ENCODE data around the gene PFKFB4.

The PFKFB4 gene

DNA sequence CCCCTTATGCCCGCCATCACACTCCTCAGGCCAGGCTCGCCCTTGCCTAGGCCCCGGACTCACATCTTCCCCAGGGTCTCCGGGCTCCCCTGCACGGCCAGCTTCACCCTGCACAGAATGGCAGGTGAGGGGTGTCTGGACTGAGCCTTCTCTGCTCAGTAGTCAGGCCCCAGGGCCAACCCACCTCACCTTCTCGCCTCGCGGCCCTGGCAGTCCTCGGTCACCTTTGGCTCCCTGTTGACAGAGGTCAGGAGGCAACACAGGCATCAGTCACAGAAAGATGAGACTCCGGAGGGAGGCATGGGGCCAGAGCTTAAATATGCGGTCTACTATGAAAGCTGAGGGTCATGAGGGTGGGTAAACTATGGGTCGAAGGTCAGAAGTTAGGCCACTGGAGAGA lies 15.3 kb upstream of the PFKFB4 start:
- TF ChIP-seq, protein P1, sequence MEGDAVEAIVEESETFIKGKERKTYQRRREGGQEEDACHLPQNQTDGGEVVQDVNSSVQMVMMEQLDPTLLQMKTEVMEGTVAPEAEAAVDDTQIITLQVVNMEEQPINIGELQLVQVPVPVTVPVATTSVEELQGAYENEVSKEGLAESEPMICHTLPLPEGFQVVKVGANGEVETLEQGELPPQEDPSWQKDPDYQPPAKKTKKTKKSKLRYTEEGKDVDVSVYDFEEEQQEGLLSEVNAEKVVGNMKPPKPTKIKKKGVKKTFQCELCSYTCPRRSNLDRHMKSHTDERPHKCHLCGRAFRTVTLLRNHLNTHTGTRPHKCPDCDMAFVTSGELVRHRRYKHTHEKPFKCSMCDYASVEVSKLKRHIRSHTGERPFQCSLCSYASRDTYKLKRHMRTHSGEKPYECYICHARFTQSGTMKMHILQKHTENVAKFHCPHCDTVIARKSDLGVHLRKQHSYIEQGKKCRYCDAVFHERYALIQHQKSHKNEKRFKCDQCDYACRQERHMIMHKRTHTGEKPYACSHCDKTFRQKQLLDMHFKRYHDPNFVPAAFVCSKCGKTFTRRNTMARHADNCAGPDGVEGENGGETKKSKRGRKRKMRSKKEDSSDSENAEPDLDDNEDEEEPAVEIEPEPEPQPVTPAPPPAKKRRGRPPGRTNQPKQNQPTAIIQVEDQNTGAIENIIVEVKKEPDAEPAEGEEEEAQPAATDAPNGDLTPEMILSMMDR (IDR thresholded peaks at IDR 0.05; ENCODE audit: low read depth, low read length, missing control alignments): no peak
- H3K4me3 ChIP-seq (replicated peaks; ENCODE audit: low read depth, low read length): no peak overlapping the region
- DNase-seq (ENCODE audit: extremely low read depth, low read depth): no peak

DNA sequence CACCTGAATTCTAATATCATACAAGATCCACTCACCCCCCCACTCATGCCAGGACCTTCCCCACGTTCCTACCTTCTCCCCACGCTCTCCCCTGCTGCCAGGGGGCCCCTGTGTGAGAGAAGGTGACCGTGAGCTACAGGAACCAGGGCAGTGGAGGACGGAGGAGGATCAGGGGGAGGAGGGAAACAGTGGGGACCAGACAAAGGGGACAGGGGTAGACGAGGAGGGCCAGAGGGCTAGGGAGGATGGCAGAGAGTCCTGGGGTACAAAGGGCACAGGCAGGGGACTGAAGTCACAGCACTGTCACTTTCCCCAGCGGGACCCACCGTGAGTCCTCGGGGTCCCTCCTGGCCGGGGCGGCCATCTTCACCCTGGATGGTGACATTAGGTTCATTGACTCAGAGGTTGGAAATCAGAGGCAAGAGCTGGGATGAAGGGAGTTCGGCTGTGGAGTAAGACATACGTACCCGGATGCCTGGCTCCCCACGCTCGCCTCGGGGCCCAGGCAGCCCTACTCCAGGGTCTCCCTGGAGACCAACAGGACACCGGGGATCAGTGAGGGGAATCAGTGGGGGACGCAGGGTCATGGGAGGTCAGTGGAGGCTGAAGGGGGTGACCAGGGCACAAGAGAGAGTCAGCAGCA lies 13.3 kb upstream of the PFKFB4 start:
- TF ChIP-seq, protein P1 (IDR thresholded peaks at IDR 0.05; ENCODE audit: low read depth, low read length, missing control alignments): no peak
- H3K4me3 ChIP-seq (replicated peaks; ENCODE audit: low read depth, low read length): no peak overlapping the region
- DNase-seq (ENCODE audit: extremely low read depth, low read depth): no peak

DNA sequence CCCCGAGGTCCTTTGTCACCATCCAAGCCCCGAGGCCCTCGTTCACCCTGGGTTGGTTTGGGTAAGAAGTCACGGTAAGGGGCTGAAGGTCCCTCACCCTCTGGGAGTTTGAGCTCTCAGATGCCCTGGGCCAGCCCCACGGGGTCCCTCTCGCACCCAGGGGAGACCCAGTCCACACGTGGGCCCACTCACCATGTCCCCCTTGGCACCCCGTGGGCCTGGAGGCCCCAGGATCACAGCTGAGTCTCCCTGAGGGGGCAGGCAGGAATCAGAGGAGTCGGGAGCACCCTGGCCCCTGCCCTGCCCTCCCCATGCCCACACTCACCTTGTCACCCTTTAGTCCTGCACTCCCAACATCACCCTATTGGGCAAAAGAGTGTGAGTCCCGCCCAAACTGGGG lies 12.8 kb upstream of the PFKFB4 start:
- H3K4me3 ChIP-seq (replicated peaks; ENCODE audit: low read depth, low read length): no peak overlapping the region
- TF ChIP-seq, protein P1 (IDR thresholded peaks at IDR 0.05; ENCODE audit: low read depth, low read length, missing control alignments): no peak
- no peak for DNase-seq (ENCODE audit: extremely low read depth, low read depth)

DNA sequence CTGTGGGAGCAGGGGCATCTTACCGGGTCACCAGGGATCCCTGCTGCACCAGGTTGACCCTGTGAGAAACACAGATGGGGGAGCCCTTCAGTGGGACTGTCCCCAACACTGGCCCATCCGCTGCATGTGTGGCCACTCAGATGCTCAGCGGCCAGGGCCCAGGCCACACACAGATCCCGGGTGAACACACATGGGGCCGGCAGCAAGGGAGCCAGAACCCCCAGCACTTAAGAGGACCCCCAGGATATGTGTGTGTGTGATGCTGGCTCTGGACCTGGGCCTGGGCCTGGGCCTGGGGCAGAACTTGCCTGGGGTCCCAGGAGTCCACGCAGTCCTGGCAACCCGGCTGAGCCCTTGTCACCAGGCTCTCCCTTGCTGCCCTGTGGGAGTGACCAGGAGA lies 11.9 kb upstream of the PFKFB4 start:
- TF ChIP-seq, protein P1 (IDR thresholded peaks at IDR 0.05; ENCODE audit: low read depth, low read length, missing control alignments): no peak
- DNase-seq (ENCODE audit: extremely low read depth, low read depth): no peak
- no peak overlapping the region for H3K4me3 ChIP-seq (replicated peaks; ENCODE audit: low read depth, low read length)

DNA sequence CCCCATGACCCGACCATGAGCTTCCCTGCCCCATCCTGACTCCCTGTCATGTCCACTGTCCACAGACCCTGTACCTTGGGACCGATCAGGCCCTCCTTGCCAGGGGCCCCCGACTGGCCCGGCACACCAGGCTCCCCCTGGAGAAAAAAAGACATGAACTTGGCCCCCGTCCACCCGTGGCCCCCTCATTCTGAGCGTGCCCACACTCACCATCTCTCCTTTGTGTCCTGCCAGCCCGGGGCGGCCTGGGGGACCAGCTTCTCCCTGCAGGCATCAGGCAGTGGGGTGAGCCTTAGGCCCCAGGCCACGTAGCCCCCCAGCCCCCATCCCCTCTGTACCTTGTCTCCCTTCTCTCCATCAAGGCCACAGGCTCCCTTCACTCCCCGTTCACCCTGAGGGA lies 10.9 kb upstream of the PFKFB4 start:
- TF ChIP-seq, protein P1 (IDR thresholded peaks at IDR 0.05; ENCODE audit: low read depth, low read length, missing control alignments): no peak
- DNase-seq (ENCODE audit: extremely low read depth, low read depth): no peak
- H3K4me3 ChIP-seq (replicated peaks; ENCODE audit: low read depth, low read length): no peak overlapping the region

DNA sequence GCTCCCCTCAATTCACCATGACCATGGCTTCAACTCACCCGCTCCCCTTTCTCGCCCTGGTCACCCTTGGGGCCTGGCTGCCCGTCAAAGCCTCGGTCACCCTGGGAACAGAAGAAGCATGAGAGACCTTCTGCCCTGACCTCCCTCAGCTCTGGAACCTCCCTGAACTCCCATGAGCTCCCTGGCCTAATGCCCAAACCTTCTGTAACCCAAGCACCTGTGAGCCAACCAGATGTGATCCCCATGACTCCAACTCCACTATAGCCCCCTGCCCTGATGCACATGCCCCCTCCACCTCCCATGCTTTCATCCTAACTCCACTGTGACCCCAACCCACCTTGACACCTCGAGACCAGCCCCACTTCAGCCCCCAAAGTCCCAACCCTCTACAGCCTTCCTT lies 10.5 kb upstream of the PFKFB4 start:
- TF ChIP-seq, protein P1 (IDR thresholded peaks at IDR 0.05; ENCODE audit: low read depth, low read length, missing control alignments): no peak
- no peak overlapping the region for H3K4me3 ChIP-seq (replicated peaks; ENCODE audit: low read depth, low read length)
- no peak for DNase-seq (ENCODE audit: extremely low read depth, low read depth)

DNA sequence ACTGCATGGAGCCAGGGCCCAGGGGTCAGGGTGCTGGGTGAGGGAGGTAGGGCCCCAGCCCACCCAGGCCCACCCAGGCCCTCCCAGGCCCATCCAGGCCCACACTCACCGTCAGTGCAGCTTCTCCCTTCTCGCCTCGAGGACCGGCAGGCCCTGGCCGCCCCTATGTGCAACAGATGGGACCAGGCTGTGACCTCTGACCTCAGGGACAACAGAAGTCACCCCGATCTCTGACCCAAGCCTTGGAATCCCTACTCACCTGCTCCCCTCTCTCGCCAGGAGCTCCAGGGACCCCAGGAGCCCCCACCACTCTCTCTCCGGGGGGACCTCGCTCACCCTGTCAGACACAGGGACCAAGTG lies 9.8 kb upstream of the PFKFB4 start:
- no peak for DNase-seq (ENCODE audit: extremely low read depth, low read depth)
- no peak overlapping the region for H3K4me3 ChIP-seq (replicated peaks; ENCODE audit: low read depth, low read length)
- TF ChIP-seq, protein P1 (IDR thresholded peaks at IDR 0.05; ENCODE audit: low read depth, low read length, missing control alignments): no peak

Data from HFF-Myc (cell line).